ENCODE measurements around the gene ANKRD23.

GRCh38 chr2:96789245-96789617, 54.6 kb downstream of the ANKRD23 start:
- no peak for TF ChIP-seq EZH2 (IDR thresholded peaks at IDR 0.05; ENCODE audit: borderline replicate concordance, insufficient read depth, low read length, poor library complexity, severe bottlenecking)
- TF ChIP-seq CTCF (IDR thresholded peaks at IDR 0.05; ENCODE audit: poor library complexity, severe bottlenecking): no peak
- TF ChIP-seq SMC3 (conservative IDR thresholded peaks at IDR 0.05; ENCODE audit: poor library complexity): no peak
- no peak for TF ChIP-seq RAD21 (conservative IDR thresholded peaks at IDR 0.05)
- no peak for TF ChIP-seq TAF1 (IDR thresholded peaks at IDR 0.05; ENCODE audit: low read depth)
- TF ChIP-seq POLR2AphosphoS5 (IDR thresholded peaks at IDR 0.05): no peak
- TF ChIP-seq MXI1 (conservative IDR thresholded peaks at IDR 0.05; ENCODE audit: poor library complexity, severe bottlenecking): no peak
